ENCODE data around the gene CHURC1. TPM values are rescaled to one million over a fixed set of nuclear protein-coding genes. Genes with fewer than 3 reads are reported as not detected.

The CHURC1 gene
- total and polyA plus RNA-seq, 2 of the 13 experiments (the other 11 are each of a cell fraction or from before 2014, with no cell fraction given): 41.1 to 74.4 TPM

- peak; percentile 58 for TF ChIP-seq PATZ1 (CRISPR knock-in tag; IDR thresholded peaks at IDR 0.05)
- no peak for TF ChIP-seq SIN3B (IDR thresholded peaks at IDR 0.05; ENCODE audit: low read length)
- 0 out of 2 replicates have a peak, but pooled peaks have one; percentile 21 for TF ChIP-seq ISL2 (CRISPR knock-in tag; IDR thresholded peaks at IDR 0.05)
- peak; percentile 68; the same call in 1 of the 2 replicates for TF ChIP-seq ZNF142 (CRISPR knock-in tag; IDR thresholded peaks at IDR 0.05)
- TF ChIP-seq PCBP1 (IDR thresholded peaks at IDR 0.05; ENCODE audit: borderline replicate concordance, low read depth, low read length): 0 out of 2 replicates have a peak, but pooled peaks have one; percentile 64
- TF ChIP-seq HHEX (CRISPR knock-in tag; IDR thresholded peaks at IDR 0.05): no peak
- 0 out of 2 replicates have a peak, but pooled peaks have one; percentile 30 for TF ChIP-seq ARID4A (CRISPR knock-in tag; IDR thresholded peaks at IDR 0.05; ENCODE audit: borderline replicate concordance)
- peak; percentile 41; the same call in 1 of the 2 replicates for TF ChIP-seq ZNF687 (CRISPR knock-in tag; IDR thresholded peaks at IDR 0.05)
Observed at GRCh38 chr14:64971943-64972791, 57.9 kb downstream of the CHURC1 start, which contains the start of gene RAB15 (continued).
